HuH-7 (cell line): ENCODE data around the gene GCNT4.
A peak's percentile ranks its signal among the peaks of the same experiment; 100 is the strongest.
"Not testable (repeated sequence)": the region's sequence is repeated elsewhere in the genome, so short reads cannot be mapped to it uniquely, and the experiment has no call there.

ENCODE experiments used
- DNase-seq: peaks from one replicate; pipeline ENCODE4 v3.0.0; 2011; ENCODE audit warnings: low spot score

GCNT4 gene

DNA sequence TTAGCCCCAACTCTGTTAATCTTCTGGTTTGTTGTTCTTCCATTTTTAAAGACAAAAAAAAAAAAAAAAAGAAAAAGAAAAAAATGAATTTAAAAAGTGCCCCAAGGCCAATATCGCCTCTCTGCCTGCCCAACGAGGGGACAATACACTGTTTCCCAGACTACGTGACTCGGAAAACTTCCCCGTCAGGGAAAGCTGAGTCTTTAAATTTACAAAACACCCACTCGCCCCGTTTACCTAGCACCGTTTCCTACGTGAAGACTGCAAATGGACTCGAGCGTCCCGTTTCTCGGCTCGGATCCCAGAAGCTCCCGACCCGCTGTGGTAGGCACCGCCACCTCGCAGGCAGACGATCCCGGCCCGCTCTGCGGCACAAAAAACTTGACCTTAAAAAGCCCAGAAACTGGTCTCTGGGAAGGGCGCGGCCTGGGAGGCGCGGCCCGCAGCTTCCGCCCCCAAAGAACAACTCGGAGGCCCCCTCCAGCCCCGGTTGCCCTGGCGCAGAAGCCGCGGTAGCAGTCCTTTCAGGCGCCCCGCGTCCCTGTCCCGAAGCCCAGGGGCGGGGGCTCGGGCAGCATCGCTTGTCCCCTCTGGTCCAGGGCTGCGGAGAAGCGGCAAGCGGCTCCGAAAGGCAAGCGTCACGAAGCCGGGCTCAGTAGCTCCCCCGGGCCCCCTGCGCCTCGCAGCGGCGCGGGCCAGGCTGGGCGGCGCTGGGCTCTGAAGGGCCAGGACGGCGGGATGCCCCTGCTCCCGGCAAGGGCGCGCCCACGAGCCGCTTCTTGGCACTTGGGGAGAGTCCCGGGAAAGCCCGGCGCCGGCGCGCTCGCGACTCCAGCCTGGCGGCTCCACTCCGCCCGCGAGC, at the start of gene GCNT4:
GCNT4 (minus strand) TSS at position 367 of the 862 bp plus-strand sequence. CDS start 22,521 bp downstream, outside the sequence.
- peak; percentile 35 for DNase-seq

DNA sequence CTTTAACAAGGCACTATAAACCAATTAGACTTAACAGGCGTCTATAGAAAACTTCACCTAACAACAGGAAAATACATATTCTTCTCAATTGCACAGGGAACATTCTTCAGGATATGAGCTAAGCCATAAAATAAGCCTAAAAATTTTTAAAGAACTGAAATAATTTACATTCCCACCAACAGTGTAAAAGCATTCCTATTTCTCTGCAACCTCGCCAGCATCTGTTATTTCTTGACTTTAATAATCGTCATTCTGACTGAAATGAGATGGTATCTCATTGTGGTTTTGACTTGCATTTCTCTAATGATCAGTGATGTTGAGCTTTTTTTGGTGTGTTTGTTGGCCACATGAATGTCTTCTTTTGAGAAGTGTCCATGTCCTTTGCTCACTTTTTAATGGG, 43.6 kb upstream of the GCNT4 start:
- DNase-seq = not testable (repeated sequence)

DNA sequence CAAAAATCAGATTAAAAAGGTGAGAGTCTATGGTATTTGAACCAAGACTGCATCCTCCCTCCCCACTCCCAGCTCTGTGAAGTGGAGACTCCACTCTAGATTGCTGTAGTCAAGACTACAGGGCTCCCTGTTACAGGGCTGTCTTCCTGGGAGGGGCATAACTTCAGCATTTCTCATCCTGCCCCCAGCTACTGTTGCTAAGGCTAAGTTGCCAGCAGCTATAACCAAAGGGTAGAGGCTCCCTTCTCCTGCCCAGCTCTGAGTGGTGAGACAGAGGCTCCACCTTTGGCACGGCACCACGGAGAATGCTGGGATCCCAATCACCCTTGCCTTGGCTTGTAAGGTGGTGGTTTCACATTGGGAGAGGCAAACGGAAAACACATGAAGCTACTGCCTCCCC, 39.2 kb upstream of the GCNT4 start:
- no peak for DNase-seq

GRCh38 chr5:75089662-75090061, 37.3 kb upstream of the GCNT4 start:
- no peak for DNase-seq

DNA sequence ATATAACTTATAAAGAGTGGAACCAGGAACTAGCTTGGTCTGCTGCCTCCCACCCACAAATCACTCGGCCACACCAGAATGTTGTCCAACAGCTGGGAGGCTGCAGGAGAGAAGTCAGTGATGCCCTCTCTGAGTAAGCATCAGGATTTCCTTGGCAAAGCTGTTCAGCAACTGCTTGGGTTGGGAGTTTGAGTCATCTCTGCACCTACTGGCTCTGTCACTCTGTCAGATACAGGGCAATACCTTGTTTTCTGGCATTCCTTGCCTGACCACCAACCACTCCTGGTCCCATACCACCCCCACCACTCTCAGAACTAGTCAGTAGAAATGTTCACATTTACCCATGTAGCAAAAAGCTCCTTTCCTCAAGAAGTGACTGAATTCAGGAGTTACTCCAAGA, 36.8 kb upstream of the GCNT4 start:
- DNase-seq = no peak

- DNase-seq = no peak
Measured at GRCh38 chr5:75088648-75089047, 36.3 kb upstream of the GCNT4 start.

DNA sequence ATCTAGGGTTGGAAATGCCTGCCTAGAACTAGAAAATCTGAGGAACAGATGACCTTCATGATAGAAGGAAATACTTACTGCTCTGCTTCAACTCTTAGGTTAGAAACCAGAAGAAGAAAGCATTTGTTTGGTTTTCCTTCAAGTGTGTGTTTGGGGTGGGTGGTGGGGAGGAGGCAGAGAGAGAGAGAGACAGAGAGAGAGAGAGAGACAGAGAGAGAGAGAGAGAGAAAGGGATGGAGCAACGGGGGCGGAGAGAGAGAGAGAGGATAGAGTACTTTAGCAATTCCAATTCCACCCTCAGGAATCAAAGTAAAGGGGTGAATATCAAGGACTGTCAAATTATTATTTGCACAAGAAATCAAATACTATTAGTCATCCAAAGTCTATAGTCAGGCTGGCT, 29.2 kb upstream of the GCNT4 start:
- no peak for DNase-seq

DNA sequence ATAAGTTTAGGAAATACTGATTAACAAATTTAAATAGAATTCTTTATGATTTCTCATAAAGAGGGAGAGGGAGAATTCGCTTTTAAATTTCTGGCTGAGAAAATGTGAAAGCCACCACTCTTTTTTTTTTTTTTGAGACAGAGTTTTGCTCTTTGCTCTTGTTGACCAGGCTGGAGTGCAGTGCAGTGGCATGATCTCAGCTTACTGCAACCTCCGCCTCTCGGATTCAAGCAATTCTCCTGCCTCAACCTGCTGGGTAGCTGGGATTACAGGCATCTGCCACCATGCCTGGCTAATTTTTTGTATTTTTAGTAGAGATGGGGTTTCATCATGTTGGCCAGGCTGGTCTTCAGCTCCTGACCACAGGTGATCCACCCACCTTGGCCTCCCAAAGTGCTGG, 27.0 kb upstream of the GCNT4 start:
- DNase-seq = not testable (repeated sequence)

DNA sequence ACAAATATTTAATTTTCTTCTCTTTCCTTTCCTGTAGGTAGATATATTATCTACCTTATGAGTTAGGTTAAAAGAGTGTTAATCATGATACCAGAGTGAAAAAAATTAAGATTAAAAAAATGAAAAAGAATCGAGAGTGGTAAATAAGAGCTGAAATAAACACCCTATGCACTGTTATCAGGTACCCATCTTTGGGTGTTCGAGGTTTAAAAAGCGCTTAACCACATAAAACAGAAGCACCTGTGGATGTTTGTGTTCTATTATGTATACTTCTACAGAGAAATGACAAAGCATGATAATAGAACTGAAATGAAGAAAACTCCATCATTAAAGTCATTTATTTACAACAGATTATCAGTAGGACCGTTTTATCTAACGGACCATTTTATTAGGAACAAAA, 25.7 kb upstream of the GCNT4 start:
- DNase-seq = no peak

DNA sequence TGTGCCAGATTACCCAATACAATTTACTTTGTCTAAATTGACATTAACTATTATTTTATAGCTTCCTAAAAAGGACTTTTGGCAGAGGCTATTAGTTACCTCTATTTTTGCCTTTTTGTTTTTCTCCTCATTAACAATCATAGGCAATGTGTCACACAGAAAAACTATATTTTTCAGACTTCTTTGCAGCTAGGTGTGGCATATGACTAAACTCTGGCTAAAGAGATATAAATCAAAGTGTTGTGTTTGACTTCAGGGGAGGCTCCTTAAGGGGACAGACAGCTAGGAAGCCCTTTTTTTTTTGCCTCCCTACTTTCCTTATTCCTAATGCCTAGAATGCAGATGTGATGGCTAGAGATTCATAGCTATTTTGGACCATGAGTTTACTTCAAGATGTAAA, 19.7 kb upstream of the GCNT4 start:
- no peak for DNase-seq

GRCh38 chr5:75071100-75071499, 18.7 kb upstream of the GCNT4 start:
- DNase-seq = no peak

GRCh38 chr5:75067434-75067833, 15.1 kb upstream of the GCNT4 start:
- DNase-seq = no peak

DNA sequence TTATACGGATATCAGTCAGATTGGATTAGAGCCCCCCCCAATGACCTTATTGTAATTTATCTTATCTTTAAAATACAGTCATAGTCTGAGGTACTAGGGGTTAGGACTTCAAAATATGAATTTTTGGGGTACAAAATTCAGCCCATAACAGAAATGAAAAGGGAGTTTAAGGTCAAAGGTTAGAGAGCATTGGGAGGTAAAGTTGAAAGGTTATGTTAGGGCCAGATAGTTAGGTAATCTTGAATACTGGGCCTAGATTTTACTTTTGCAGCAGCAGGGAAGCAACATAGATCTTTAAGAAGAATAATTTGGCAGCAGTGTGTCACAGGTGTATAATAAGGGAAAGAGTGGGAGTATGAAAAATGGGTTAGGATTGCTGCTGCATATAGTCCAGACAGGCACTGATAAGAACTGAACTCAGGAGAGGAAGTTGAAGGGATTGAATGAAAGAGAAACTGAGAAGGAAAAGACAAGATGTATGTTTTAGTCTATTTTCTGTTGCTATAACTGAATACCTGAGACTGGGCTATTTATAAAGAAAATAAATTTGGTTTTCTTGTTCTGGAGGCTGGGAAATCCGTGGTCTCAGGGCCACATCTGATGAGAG, 10.7 kb upstream of the GCNT4 start:
- DNase-seq = no peak

DNA sequence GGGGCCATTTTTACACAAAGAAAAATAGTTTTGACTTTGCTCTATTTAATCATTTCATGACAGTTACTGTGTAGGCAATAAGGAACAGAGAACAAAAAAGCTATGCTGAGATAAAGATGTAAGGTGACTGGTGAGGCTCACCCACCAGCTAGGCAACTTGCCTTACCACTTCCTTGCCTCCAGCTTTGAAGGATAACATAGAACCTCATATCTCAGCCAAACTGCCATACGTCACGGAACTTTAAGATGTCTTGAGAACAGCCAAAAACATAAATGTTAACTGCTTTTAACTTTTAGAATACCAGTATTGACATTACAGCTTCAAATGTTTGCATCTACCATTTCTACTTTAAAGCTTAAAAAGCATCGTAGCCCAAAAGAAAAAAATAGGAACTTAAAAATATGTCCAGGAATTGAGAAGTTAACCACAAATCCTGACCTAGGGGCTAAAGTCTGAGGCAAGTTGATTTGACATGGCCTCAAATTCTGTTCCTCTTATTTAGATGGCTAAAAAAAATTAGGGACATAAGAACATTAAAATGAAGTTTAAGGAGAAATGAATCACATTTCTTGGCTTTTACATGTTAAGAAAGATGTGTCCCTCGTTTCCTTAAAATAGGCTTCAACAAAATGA, 7.7 kb upstream of the GCNT4 start:
- DNase-seq = no peak

DNA sequence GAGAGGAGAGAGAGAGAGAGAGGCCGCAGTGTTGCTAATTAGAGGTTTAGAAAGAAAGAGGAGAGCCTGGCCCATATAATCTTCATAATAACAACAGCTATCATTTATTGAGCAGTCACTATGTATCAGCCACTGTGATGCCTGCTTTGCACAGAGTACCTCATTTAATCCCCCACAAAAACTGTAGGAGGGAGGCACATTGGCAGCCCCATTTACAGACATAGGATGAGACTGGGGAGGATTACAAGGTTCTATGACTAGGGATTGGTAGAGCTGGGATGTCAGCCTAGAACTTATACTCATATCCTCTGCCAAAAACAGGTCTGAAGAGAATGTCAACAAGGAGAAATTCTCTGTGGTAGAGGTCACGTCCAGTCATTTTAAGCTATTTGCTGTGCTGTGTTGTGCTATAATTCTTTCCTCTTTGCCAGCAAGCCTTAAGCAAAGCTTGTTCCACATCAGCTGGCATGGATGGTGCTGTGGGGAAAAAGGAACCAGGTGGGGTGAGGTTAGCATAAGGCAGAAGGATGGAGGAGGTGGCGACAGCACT, 6.7 kb upstream of the GCNT4 start:
- DNase-seq = no peak

DNA sequence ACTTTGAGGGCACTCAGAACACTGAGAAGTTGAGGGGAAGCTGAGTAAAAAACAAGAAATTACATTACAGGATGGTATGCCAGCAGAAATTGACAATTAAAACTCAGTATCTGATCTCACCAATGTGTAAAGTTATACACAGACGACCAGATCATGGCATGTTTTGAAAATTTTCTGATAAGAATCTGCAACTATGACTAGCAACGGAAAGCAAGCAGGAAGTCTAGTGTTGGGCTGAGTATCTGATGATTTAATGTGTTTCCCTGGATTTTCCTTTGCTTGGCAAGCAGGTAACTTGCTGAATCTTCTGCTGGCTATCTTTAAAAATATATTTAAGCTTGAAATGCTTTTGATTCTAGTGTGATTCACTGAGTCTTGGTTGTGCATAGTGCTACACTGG, 5.2 kb upstream of the GCNT4 start:
- DNase-seq = no peak

DNA sequence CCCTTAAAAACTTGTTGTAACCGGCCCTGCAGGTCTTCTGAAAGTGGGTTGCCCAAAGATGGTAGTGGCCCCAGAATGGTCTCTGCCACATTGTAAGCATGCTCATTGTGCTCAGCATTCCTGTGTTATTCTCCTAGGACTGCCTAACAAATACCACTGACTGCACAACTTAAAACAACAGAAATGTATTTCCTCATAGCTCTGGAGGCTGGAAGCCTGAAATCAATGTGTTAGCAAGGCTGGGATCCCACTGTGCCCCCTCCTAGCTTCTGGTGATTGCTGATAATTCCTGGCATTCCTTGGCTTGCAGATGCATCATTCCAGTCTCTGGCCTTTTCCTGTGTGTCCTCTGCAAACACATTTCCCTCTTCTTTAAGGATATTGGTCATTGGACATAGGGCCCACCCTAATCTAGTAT, 3.4 kb upstream of the GCNT4 start:
- no peak for DNase-seq

- peak; percentile 49 for DNase-seq
Measured at GRCh38 chr5:75054134-75054930, 2.0 kb upstream of the GCNT4 start.

- DNase-seq = peak; percentile 49
Measured at GRCh38 chr5:75053304-75054133, 1.2 kb upstream of the GCNT4 start.

DNA sequence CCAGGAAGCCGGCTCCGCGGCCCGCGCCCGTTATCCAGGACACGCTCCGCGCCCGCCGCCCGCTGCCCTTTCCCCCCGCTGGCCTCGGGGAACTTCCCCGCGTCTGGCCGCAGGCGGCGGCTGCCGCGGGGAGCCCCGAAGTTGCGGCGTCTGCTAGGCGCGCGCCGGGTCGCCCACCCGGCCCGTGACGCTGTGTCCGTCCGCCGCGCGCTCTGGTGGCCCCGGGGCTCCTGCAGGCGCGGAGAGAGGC, 621 bp upstream of the GCNT4 start:
- no peak for DNase-seq

- peak; percentile 29 for DNase-seq
Measured at GRCh38 chr5:75051217-75051751, 1.1 kb downstream of the GCNT4 start.
